GM19193 (cell line): ENCODE data around the gene FILIP1L.

Source experiments
- POLR2A ChIP-seq: IDR thresholded peaks from 4 replicates; pipeline ENCODE4 v1.6.1; 2011; ENCODE audit not compliant: insufficient read depth, insufficient read length; ENCODE audit errors: extremely low read depth

FILIP1L gene

DNA sequence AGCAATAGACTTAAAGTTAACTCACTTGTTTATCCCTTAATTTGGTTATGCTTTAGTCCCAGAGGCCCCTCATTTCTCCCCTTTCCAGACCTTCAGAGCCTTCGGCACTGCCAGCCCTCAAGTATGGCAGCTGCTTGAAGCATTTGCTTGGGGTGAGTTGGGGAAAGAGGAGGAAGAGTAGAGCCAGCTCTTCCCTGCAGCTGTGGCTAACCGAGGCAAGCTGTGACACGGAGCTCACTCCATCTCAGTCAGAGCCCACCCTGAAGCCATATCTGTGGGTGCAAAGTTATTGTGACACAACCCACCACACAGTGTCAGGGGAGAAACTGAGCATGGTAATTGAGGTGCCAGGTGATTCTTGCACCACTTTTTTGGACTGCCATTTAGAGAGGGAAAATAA lies 66.1 kb downstream of the FILIP1L start:
- no peak for TF ChIP-seq POLR2A

DNA sequence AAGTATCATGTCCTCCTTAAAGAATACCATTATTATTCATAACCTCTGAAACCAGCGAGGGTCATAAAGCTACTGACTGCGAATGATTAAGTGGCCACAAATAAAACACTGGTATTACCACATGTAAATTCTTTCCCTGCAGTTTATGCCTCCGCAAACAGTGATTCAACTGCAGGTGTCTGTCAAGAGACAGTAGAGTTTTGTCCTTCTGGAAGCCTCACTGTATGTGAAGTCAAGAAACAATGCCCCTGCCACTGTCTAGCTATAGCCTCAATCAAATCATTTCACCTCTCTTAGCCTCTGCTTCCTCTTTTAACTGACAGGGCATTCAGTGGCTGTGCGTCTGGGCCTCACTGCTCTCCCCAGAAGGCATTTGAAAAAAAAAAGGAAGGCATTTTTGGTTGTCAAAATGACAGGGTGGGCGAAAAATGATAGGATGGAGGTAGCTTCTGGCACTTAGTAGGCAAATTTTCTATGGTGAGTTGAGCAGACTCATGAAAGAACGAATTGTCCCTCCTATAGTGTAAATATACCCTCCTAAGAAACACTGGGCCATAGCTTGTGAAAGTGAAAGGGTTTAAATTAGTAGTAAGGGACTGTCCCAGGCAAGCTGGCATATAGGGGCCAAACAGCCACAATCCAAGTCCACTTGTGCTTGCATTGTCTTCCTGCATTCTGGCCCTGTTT lies 66.7 kb downstream of the FILIP1L start:
- no peak for TF ChIP-seq POLR2A

GRCh38 chr3:100046986-100047385 lies 67.3 kb downstream of the FILIP1L start:
- no peak for TF ChIP-seq POLR2A

DNA sequence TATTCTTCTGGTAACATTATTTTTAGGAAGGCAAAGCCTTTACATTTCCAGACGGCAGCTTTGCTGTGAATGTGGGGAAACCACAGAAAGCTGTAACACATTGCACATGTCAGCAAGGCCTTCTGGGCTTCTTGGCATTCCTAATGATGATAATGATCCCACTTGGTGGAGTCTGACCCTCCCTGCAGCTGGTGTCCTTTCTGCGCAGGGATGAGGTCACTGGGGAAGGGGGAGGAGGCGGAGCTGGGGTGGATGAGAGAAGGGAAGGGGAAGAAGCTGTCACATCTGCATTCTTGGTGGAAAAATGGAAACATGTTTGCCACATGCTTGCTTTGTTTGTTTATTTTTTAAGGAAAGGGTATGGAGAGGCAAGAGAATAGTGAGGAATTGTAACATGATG lies 68.6 kb downstream of the FILIP1L start:
- no peak for TF ChIP-seq POLR2A

DNA sequence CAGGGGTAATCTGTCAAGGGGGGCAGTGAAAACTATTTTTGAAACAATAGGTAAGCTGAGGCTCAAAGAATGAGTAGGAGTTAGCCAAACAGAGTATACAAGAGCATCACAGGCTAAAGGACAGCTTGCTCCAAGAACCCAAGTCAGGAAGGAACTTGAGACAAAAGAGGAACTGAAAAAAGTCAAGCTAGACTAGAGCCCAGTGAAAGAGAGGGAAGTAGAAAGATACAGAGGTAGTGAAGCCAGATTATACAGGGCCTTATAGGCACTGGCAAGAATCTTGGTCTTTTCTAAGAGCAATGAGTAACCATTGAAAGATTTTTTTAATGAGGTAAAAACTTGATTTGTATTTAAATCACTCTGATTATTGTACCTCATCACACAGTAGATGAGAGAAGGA lies 69.9 kb downstream of the FILIP1L start:
- TF ChIP-seq POLR2A, result no peak

GRCh38 chr3:100043271-100043670 lies 71.0 kb downstream of the FILIP1L start:
- no peak for TF ChIP-seq POLR2A

GRCh38 chr3:100042166-100042981 lies 71.9 kb downstream of the FILIP1L start:
- no peak for TF ChIP-seq POLR2A

DNA sequence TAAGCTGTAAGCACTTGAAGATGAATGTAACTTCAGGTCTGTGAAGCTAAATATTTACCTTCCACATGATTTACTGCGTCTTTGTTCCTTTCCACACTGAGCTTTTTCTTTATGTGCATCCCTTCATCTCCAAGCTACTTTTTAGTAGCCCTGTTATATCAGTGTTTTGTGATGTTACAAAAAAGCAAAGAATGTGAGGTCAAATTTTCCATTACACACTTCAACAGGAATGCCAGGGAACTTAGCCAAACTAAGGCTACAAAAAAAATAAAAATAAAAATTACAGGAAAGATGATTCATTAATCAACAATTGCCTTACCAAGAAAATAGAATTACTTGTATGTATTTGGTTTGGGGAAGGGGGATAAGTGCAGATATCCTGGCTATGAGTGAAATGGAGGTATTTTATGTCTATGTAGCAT lies 73.0 kb downstream of the FILIP1L start:
- no peak for TF ChIP-seq POLR2A

GRCh38 chr3:100040451-100041225 lies 73.7 kb downstream of the FILIP1L start:
- no peak for TF ChIP-seq POLR2A

DNA sequence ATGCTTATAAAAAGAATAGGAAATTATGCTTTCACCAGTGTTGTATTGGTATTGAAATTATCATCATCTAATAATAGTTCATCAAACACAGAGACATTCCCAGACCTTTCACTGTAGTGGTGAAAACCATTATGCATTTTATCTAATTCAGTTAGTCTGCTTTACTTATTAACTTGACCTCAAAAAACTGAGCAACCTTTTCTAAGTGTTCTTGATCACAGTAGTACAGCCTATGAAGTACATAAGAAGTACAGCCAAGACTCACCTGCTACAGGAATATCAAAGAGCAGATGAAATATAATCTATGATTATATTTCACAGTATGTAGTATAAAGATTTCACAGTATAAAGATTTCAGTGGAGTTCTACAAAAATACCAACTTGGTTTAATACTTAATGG lies 75.2 kb downstream of the FILIP1L start:
- TF ChIP-seq POLR2A, result no peak

DNA sequence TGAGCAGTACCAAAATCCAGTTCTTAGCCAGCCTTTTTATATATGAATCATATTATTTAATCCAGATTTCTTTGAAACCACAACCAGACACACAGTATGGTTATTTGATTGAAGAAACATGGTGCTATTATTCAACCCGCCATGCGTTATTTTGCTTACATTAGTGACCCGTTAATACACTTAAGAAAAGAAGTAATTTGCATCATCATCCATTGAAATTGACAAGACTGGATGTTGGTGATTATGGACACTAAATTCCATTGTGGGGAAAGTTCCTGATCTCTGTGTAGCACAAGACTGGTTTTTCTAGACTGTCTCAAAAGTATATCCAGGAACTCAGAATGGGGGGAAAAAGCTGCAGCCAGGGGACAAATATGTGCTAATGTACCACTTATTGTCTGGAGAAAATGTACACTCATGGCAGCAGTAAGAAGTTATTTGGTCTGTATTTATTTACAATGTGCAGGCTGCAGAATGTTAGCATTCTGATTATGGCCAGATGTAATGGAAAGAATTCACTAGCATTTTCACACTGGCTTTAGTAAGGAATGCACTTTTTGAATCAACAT lies 80.3 kb downstream of the FILIP1L start:
- no peak for TF ChIP-seq POLR2A

DNA sequence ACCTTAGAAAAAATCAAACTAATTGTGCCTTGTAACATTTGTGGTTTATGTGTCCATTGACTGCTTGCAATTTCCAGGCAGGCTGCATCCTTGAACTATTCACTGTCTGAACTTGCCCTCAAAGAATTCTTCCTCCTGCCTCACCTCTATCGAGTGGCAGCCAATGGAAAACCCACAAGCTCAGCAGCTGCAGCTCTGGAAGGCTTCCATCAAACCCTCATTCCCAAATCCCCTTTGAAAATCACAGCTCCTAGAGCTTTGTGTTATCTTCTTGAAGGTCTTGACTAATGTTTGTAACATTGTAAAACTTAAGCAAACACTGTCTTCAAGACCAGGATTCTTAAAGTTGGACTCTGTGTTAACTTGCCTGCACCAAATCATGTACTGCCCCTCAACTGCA lies 81.1 kb downstream of the FILIP1L start:
- TF ChIP-seq POLR2A, result no peak

- no peak for TF ChIP-seq POLR2A
Observed at GRCh38 chr3:100032243-100032642, 82.1 kb downstream of the FILIP1L start.

GRCh38 chr3:100030914-100031425 lies 83.3 kb downstream of the FILIP1L start:
- no peak for TF ChIP-seq POLR2A

GRCh38 chr3:100030346-100030745 lies 84.0 kb downstream of the FILIP1L start:
- no peak for TF ChIP-seq POLR2A
